Measurements from ENCODE around the gene TMEM63C. TPM values are rescaled to one million over a fixed set of nuclear protein-coding genes. Genes with fewer than 3 reads are reported as not detected.

TMEM63C gene
- polyA plus RNA-seq, 1 donor (not counting 4 experiments of a cell fraction or from before 2014, with no cell fraction given), result 0.66 TPM

DNA sequence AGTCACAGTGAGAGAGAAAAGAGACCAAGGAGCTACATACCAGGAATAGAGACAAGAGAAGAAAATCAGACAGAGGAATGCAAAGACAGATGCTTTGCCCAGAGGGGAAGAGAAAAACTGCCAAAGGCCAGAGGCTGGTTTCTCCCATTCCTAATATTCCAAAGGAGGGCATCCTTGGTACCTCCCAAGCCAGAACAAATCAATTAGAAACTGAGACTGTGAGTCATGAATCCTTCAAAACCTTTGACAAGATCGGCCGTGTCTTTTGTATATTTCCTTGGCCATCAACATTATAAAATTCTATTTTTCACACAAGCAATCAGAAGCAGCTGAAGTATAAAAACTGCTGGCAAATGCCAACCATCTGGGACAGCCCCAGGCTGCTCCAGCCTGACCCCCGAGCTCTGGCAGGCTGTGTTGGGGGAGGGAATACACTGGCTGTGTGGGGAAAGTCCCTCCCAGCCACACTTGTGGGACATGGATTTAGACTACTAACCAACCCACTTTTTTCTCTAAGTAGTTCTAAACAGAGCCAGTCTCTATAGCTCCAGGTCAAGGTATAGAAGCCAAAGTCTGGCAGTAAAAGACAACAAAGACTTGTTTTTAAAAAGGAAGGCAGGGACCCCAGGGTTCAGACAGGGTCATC lies 125.4 kb downstream of the TMEM63C start:
- no peaks in the 10 kb centered on the region for H3K27me3 ChIP-seq (ENCODE audit: control insufficient read depth, extremely low read depth, insufficient read depth, low read length)
- H3K27ac ChIP-seq (ENCODE audit: control insufficient read depth, insufficient read depth, low read length), result no peak overlapping the region
- no peaks in the 10 kb centered on the region for H3K79me2 ChIP-seq (ENCODE audit: control insufficient read depth, insufficient read depth, low read length)
- no peak overlapping the region for H3K4me3 ChIP-seq (ENCODE audit: control insufficient read depth in 2 of 3, extremely low read depth in 1 of 3, insufficient read depth in 2 of 3, low read depth in 1 of 3, low read length in 3 of 3)
- H3K4me1 ChIP-seq (ENCODE audit: control insufficient read depth, extremely low read depth, insufficient read depth, low read length), result peaks cover 35% of the 10 kb centered on the region
- no peak for TF ChIP-seq EZH2 (IDR thresholded peaks at IDR 0.05; ENCODE audit: low read length)
- TF ChIP-seq, protein P1, sequence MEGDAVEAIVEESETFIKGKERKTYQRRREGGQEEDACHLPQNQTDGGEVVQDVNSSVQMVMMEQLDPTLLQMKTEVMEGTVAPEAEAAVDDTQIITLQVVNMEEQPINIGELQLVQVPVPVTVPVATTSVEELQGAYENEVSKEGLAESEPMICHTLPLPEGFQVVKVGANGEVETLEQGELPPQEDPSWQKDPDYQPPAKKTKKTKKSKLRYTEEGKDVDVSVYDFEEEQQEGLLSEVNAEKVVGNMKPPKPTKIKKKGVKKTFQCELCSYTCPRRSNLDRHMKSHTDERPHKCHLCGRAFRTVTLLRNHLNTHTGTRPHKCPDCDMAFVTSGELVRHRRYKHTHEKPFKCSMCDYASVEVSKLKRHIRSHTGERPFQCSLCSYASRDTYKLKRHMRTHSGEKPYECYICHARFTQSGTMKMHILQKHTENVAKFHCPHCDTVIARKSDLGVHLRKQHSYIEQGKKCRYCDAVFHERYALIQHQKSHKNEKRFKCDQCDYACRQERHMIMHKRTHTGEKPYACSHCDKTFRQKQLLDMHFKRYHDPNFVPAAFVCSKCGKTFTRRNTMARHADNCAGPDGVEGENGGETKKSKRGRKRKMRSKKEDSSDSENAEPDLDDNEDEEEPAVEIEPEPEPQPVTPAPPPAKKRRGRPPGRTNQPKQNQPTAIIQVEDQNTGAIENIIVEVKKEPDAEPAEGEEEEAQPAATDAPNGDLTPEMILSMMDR (optimal IDR thresholded peaks at IDR 0.05 in 1 of 3, IDR thresholded peaks at IDR 0.05 in 1 of 3, conservative IDR thresholded peaks at IDR 0.05 in 1 of 3; ENCODE audit: extremely low read depth in 1 of 3, insufficient read depth in 2 of 3, low read length in 3 of 3), result no peak
- no peak overlapping the region for H2AFZ ChIP-seq (ENCODE audit: control insufficient read depth, low read length)
- DNase-seq (ENCODE audit: low read depth, low spot score), result no peak
- no peaks in the 10 kb centered on the region for H4K20me1 ChIP-seq (ENCODE audit: control insufficient read depth, extremely low read depth, insufficient read depth, low read length)
- peaks cover 2% of the 10 kb centered on the region for H3K9me1 ChIP-seq (ENCODE audit: control insufficient read depth, extremely low read depth, insufficient read depth, low read length)
- FAIRE-seq, result no peak
- dilution Hi-C loops (cut with MboI; ENCODE audit: extremely low pct_ligation_motif_present, low sequenced_read_pairs), result no loop called here
- H3K4me2 ChIP-seq (ENCODE audit: control insufficient read depth, extremely low read depth, insufficient read depth, low read depth, low read length), result no peak overlapping the region
- H3K9ac ChIP-seq (ENCODE audit: control insufficient read depth, extremely low read depth, insufficient read depth, low read length), result no peak overlapping the region
- H3K9me3 ChIP-seq (ENCODE audit: control insufficient read depth, low read depth, low read length), result no peaks in the 10 kb centered on the region
- H3K36me3 ChIP-seq (ENCODE audit: control insufficient read depth in 2 of 2, extremely low read depth in 1 of 2, insufficient read depth in 2 of 2, low read length in 2 of 2), result peaks cover 3 to 5% of the 10 kb centered on the region in 2 experiments

Small RNA genes within 50 kb of the gene (small RNA-seq; reads per million reads assigned to genes)
- gene MIR1260A (ENCODE audit: insufficient read length in 3 of 3, low read depth in 3 of 3, low replicate concordance in 1 of 3), result 0 reads per million in 3 experiments
- 0 reads per million in 3 experiments for gene RF00421 (ENCODE audit: insufficient read length in 3 of 3, low read depth in 3 of 3, low replicate concordance in 1 of 3)

Other genes starting within 250 kb of the TMEM63C start
- 4.2 to 6.8 TPM (median 5.6 TPM) in 3 replicates for gene IRF2BPL, start 153.1 kb upstream of the TMEM63C start, polyA plus RNA-seq
- 10.3 to 15.1 TPM (median 13.2 TPM) in 3 replicates for gene CIPC, start 83.5 kb upstream of the TMEM63C start, polyA plus RNA-seq
- gene ZDHHC22, start 40.0 kb upstream of the TMEM63C start, polyA plus RNA-seq, result not detected in 3 replicates
- not detected in 3 replicates for gene NGB, start 89.4 kb downstream of the TMEM63C start, polyA plus RNA-seq
- 13.9 to 21.1 TPM (median 17.4 TPM) in 3 replicates for gene POMT2, start 139.1 kb downstream of the TMEM63C start, polyA plus RNA-seq
- 15.6 to 24.3 TPM (median 20.6 TPM) in 3 replicates for gene GSTZ1, start 139.2 kb downstream of the TMEM63C start, polyA plus RNA-seq
- 5.4 to 7.3 TPM (median 6.1 TPM) in 3 replicates for gene TMED8, start 195.3 kb downstream of the TMEM63C start, polyA plus RNA-seq
- gene SAMD15, start 195.6 kb downstream of the TMEM63C start, polyA plus RNA-seq, result 0.23 to 0.77 TPM (median 0.46 TPM) in 3 replicates
- 0.15 to 0.66 TPM (median 0.33 TPM) in 3 replicates for gene NOXRED1, start 241.7 kb downstream of the TMEM63C start, polyA plus RNA-seq